GM12878 (cell line): ENCODE data around the gene BBS12. TPM values are rescaled to one million over a fixed set of nuclear protein-coding genes. Genes with fewer than 3 reads are reported as not detected.

Experiments used
- ATAC-seq: fragments of 200-7000 bp; cut with Tn5 transposase; 3 replicates; pipeline ENCODE4 v1.9.1; 2020; ENCODE audit warnings: mild to moderate bottlenecking, moderate library complexity
- BruUV-seq: library from RNA; stranded (reverse); fragments of 400-500 nt; replicated peaks from 2 replicates; lab custom pipeline; 2021; lab: Mats Ljungman, UMichigan
- CTCF ChIA-PET: fragments of 300-600 bp; sonication (Branson Sonifier 250); formaldehyde crosslinking; extraction: SDS; loops from one replicate; lab custom pipeline; 2021; ENCODE audit warnings: inconsistent platforms; lab: Yijun Ruan, JAX
- POLR2A ChIA-PET: fragments of 350-600 bp; formaldehyde crosslinking; extraction: SDS; loops from one replicate; lab custom pipeline; 2021; ENCODE audit warnings: inconsistent platforms; lab: Charles Lee
- RAD21 ChIA-PET: fragments of 300-600 bp; sonication (Branson Sonifier 250); formaldehyde crosslinking; loops from one replicate; lab custom pipeline; 2023; ENCODE audit warnings: antibody characterized with exemption; ENCODE audit not compliant: unreplicated experiment; lab: Charles Lee
- SMC1A ChIA-PET: fragments of 300-600 bp; sonication (Branson Sonifier 250); formaldehyde crosslinking; loops from one replicate; lab custom pipeline; 2023; ENCODE audit not compliant: unreplicated experiment, uncharacterized antibody; lab: Charles Lee
- DNase-seq: peaks from one replicate; pipeline ENCODE4 v3.0.0-alpha.2; 2011; ENCODE audit warnings: low read depth, low spot score
- FAIRE-seq: peaks from 3 replicates; lab custom pipeline; 2011; peaks lifted over from hg19 to GRCh38; lab: Jason Lieb, UNC
- H2AFZ ChIP-seq: 2 replicates; pipeline ENCODE4 v1.6.0; 2011; ENCODE audit warnings: low read depth, low read length, control low read depth; ENCODE audit not compliant: control insufficient read depth
- H3K27ac ChIP-seq: 2 replicates; pipeline ENCODE4 v1.5.1; 2011; ENCODE audit warnings: control low read depth; ENCODE audit not compliant: control insufficient read depth, insufficient read depth
- H3K27me3 ChIP-seq, 2 experiments: replicated peaks in 1 of 2; 2 replicates each; pipeline versions ENCODE4 v1.6.0 to v1.6.1; 2011; ENCODE audit warnings: low read length in 1 of 2; ENCODE audit not compliant: control insufficient read depth in 2 of 2, insufficient read depth in 2 of 2
- H3K36me3 ChIP-seq, 2 experiments: 2 replicates each; pipeline ENCODE4 v1.5.1; 2011; ENCODE audit warnings: low read length in 1 of 2; ENCODE audit not compliant: control insufficient read depth in 2 of 2, insufficient read depth in 2 of 2
- H3K4me1 ChIP-seq: 2 replicates; pipeline ENCODE4 v1.6.1; 2011; ENCODE audit warnings: mild to moderate bottlenecking, low read length, moderate library complexity, mixed read lengths; ENCODE audit not compliant: control insufficient read depth, insufficient read depth
- H3K4me2 ChIP-seq: 2 replicates; pipeline ENCODE4 v1.6.0; 2011; ENCODE audit warnings: control low read depth; ENCODE audit not compliant: control insufficient read depth, insufficient read depth
- H3K4me3 ChIP-seq: fragments of 200-600 bp; sonication (generic); 2 replicates; pipeline ENCODE4 v1.5.1; 2016
- H3K79me2 ChIP-seq: 2 replicates; pipeline ENCODE4 v1.6.0; 2011; ENCODE audit warnings: low read length; ENCODE audit not compliant: control insufficient read depth, insufficient read depth
- H3K9ac ChIP-seq: 2 replicates; pipeline ENCODE4 v1.8.0; 2011; ENCODE audit warnings: low read length, control low read depth, mixed read lengths; ENCODE audit not compliant: control insufficient read depth, insufficient read depth
- H3K9me3 ChIP-seq: replicated peaks from 3 replicates; pipeline ENCODE4 v1.5.1; 2011; ENCODE audit warnings: mild to moderate bottlenecking, low read length; ENCODE audit not compliant: control insufficient read depth, insufficient read depth
- H4K20me1 ChIP-seq: 2 replicates; pipeline ENCODE4 v1.6.0; 2011; ENCODE audit not compliant: control insufficient read depth, insufficient read depth
- CREB1 ChIP-seq: IDR thresholded peaks from 2 replicates; pipeline ENCODE4 v1.6.1; 2012; ENCODE audit warnings: low read depth, mild to moderate bottlenecking, inconsistent platforms
- FOXM1 ChIP-seq: IDR thresholded peaks from 2 replicates; pipeline ENCODE4 v1.6.1; 2012; ENCODE audit warnings: low read depth, mild to moderate bottlenecking, inconsistent platforms, low read length, moderate library complexity
- IRF4 ChIP-seq: IDR thresholded peaks from 2 replicates; pipeline ENCODE4 v1.6.1; 2011; ENCODE audit warnings: low read depth, low read length
- JUND ChIP-seq: IDR thresholded peaks from 2 replicates; pipeline ENCODE4 v1.6.1; 2012; ENCODE audit warnings: low read depth, mild to moderate bottlenecking, low read length, improper control_type of control experiment, moderate library complexity
- MXI1 ChIP-seq: fragments of 150-350 bp; IDR thresholded peaks from 2 replicates; pipeline ENCODE4 v1.6.1; 2011; ENCODE audit warnings: low read depth, mild to moderate bottlenecking, inconsistent platforms, low read length, improper control_type of control experiment
- RAD51 ChIP-seq: fragments of 450-650 bp; IDR thresholded peaks from 2 replicates; pipeline ENCODE4 v1.6.1; 2016; ENCODE audit warnings: moderate library complexity, mild to moderate bottlenecking, inconsistent platforms
- TAF1 ChIP-seq: IDR thresholded peaks from 2 replicates; pipeline ENCODE4 v1.6.1; 2011; ENCODE audit warnings: mild to moderate bottlenecking, low read depth, low read length, borderline replicate concordance
- ZNF384 ChIP-seq: IDR thresholded peaks from 2 replicates; pipeline ENCODE4 v1.6.1; 2012; ENCODE audit warnings: low read depth, mild to moderate bottlenecking, low read length, improper control_type of control experiment, borderline replicate concordance
- WGBS: methylation state at CpG from one replicate; pipeline ENCODE4 v1.1.6; 2016; ENCODE audit warnings: low lambda C conversion rate; ENCODE audit not compliant: insufficient replicate concordance, insufficient coverage; ENCODE audit errors: missing lambda C conversion rate; 5-methylcytosine and 5-hydroxymethylcytosine counted together
- in situ Hi-C: fragments of 300-500 bp; cut with MboI; formaldehyde crosslinking; loops from 9 replicates; pipeline ENCODE4 v1.14.3; 2018; ENCODE audit warnings: mixed read lengths
- intact Hi-C: fragments of 100-400 bp; cut with micrococcal nuclease; formaldehyde crosslinking; loops from one replicate; pipeline ENCODE4 v1.14.2; 2022; ENCODE audit not compliant: unreplicated experiment
- polyA plus RNA-seq, 11 experiments: library from polyadenylated mRNA; depleted of rRNA in 4 of 11; unstranded in 6 of 11; stranded (reverse) in 5 of 11; fragments of >200 nt; fragmentation: Nextera tagmentation in 4 of 11; fragmentation: Illumina TruSeq in 1 of 11; extraction: Ambion mirVana in 4 of 11; extraction: Trizol in 1 of 11; gene quantifications; 1 replicate in 1 of 11; 2 replicates in 10 of 11; pipeline versions ENCODE4 v1.2.1 to v1.2.3, GENCODE V29; 2011 to 2016; ENCODE audit warnings: inconsistent platforms in 2 of 11, missing spikeins in 2 of 11, low read depth in 1 of 11
- total RNA-seq, 4 experiments: library from RNA; depleted of rRNA in 3 of 4; stranded (reverse); fragments of >200 nt in 3 of 4; fragmentation: Illumina TruSeq in 1 of 4; extraction: Trizol in 1 of 4; gene quantifications; 2 replicates each; pipeline versions ENCODE4 v1.2.1 to v1.2.3, GENCODE V29; 2013 to 2021
- TF ChIP-seq, protein P1 (sequence below): fragments of 450-650 bp; IDR thresholded peaks from 2 replicates; pipeline ENCODE4 v1.6.1; 2018; ENCODE audit warnings: borderline replicate concordance, mild to moderate bottlenecking; ENCODE audit not compliant: partially characterized antibody
- TF ChIP-seq, protein P2 (sequence below): IDR thresholded peaks from 2 replicates; pipeline ENCODE4 v1.6.1; 2012; ENCODE audit warnings: improper control_type of control experiment, low read depth, low read length; ENCODE audit not compliant: insufficient replicate concordance
- TF ChIP-seq, protein P3 (sequence below): IDR thresholded peaks from 2 replicates; pipeline ENCODE4 v1.6.1; 2012; ENCODE audit warnings: low read depth, low read length, improper control_type of control experiment
- TF ChIP-seq, protein P4 (sequence below): fragments of 450-650 bp; IDR thresholded peaks from 2 replicates; pipeline ENCODE4 v1.6.1; 2014; ENCODE audit warnings: mild to moderate bottlenecking
- TF ChIP-seq, protein P5 (sequence below): IDR thresholded peaks from 2 replicates; pipeline ENCODE4 v1.6.1; 2011; ENCODE audit warnings: borderline replicate concordance, low read depth, mild to moderate bottlenecking, moderate library complexity, low read length; ENCODE audit not compliant: insufficient read depth, poor library complexity, severe bottlenecking

The BBS12 gene
- total and polyA plus RNA-seq, 10 of the 15 experiments (the other 5 are each of a cell fraction or from before 2014, with no cell fraction given) = 0.15 to 0.63 (median 0.42) TPM

DNA sequence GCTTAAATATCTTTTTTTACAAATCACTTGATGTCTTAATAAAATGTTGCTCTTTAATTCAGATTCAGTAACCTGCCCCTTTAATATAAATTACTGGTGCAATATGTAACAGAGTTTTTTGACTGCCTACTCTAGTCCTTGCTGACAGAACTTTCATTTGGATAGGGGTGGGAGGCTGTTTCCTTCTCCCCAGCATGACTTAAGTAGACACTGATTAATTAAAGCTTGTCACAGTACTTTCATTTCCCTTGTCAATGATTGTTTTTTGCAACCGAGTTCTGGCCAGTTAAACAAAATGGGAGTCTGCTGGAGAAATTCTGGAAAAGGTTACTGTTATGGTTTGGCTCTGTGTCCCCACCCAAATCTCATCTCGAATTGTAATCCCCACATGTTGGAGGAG is 37.3 kb upstream of the BBS12 start:
- ATAC-seq (no peak), FAIRE-seq (no peak)

More for the DNA sequence above, 37.3 kb upstream of the BBS12 start:
- POLR2A ChIA-PET = interaction anchor here (0.5 kb wide), 1 partner anchor 38 kb away, joined by 5 read pairs; no protein-coding TSS in a partner anchor
- TF ChIP-seq, protein P1, sequence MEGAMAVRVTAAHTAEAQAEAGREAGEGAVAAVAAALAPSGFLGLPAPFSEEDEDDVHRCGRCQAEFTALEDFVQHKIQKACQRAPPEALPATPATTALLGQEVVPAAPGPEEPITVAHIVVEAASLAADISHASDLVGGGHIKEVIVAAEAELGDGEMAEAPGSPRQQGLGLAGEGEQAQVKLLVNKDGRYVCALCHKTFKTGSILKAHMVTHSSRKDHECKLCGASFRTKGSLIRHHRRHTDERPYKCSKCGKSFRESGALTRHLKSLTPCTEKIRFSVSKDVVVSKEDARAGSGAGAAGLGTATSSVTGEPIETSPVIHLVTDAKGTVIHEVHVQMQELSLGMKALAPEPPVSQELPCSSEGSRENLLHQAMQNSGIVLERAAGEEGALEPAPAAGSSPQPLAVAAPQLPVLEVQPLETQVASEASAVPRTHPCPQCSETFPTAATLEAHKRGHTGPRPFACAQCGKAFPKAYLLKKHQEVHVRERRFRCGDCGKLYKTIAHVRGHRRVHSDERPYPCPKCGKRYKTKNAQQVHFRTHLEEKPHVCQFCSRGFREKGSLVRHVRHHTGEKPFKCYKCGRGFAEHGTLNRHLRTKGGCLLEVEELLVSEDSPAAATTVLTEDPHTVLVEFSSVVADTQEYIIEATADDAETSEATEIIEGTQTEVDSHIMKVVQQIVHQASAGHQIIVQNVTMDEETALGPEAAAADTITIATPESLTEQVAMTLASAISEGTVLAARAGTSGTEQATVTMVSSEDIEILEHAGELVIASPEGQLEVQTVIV = no peak
- no peak for TF ChIP-seq RAD51
- TF ChIP-seq, protein P2, sequence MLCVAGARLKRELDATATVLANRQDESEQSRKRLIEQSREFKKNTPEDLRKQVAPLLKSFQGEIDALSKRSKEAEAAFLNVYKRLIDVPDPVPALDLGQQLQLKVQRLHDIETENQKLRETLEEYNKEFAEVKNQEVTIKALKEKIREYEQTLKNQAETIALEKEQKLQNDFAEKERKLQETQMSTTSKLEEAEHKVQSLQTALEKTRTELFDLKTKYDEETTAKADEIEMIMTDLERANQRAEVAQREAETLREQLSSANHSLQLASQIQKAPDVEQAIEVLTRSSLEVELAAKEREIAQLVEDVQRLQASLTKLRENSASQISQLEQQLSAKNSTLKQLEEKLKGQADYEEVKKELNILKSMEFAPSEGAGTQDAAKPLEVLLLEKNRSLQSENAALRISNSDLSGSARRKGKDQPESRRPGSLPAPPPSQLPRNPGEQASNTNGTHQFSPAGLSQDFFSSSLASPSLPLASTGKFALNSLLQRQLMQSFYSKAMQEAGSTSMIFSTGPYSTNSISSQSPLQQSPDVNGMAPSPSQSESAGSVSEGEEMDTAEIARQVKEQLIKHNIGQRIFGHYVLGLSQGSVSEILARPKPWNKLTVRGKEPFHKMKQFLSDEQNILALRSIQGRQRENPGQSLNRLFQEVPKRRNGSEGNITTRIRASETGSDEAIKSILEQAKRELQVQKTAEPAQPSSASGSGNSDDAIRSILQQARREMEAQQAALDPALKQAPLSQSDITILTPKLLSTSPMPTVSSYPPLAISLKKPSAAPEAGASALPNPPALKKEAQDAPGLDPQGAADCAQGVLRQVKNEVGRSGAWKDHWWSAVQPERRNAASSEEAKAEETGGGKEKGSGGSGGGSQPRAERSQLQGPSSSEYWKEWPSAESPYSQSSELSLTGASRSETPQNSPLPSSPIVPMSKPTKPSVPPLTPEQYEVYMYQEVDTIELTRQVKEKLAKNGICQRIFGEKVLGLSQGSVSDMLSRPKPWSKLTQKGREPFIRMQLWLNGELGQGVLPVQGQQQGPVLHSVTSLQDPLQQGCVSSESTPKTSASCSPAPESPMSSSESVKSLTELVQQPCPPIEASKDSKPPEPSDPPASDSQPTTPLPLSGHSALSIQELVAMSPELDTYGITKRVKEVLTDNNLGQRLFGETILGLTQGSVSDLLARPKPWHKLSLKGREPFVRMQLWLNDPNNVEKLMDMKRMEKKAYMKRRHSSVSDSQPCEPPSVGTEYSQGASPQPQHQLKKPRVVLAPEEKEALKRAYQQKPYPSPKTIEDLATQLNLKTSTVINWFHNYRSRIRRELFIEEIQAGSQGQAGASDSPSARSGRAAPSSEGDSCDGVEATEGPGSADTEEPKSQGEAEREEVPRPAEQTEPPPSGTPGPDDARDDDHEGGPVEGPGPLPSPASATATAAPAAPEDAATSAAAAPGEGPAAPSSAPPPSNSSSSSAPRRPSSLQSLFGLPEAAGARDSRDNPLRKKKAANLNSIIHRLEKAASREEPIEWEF = no peak
- TF ChIP-seq JUND = no peak
- TF ChIP-seq, protein P3, sequence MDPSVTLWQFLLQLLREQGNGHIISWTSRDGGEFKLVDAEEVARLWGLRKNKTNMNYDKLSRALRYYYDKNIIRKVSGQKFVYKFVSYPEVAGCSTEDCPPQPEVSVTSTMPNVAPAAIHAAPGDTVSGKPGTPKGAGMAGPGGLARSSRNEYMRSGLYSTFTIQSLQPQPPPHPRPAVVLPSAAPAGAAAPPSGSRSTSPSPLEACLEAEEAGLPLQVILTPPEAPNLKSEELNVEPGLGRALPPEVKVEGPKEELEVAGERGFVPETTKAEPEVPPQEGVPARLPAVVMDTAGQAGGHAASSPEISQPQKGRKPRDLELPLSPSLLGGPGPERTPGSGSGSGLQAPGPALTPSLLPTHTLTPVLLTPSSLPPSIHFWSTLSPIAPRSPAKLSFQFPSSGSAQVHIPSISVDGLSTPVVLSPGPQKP = no peak
- no peak for TF ChIP-seq FOXM1
- no peak for TF ChIP-seq IRF4
- no peak for TF ChIP-seq TAF1
- TF ChIP-seq, protein P4, sequence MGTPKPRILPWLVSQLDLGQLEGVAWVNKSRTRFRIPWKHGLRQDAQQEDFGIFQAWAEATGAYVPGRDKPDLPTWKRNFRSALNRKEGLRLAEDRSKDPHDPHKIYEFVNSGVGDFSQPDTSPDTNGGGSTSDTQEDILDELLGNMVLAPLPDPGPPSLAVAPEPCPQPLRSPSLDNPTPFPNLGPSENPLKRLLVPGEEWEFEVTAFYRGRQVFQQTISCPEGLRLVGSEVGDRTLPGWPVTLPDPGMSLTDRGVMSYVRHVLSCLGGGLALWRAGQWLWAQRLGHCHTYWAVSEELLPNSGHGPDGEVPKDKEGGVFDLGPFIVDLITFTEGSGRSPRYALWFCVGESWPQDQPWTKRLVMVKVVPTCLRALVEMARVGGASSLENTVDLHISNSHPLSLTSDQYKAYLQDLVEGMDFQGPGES = no peak
- TF ChIP-seq, protein P5, sequence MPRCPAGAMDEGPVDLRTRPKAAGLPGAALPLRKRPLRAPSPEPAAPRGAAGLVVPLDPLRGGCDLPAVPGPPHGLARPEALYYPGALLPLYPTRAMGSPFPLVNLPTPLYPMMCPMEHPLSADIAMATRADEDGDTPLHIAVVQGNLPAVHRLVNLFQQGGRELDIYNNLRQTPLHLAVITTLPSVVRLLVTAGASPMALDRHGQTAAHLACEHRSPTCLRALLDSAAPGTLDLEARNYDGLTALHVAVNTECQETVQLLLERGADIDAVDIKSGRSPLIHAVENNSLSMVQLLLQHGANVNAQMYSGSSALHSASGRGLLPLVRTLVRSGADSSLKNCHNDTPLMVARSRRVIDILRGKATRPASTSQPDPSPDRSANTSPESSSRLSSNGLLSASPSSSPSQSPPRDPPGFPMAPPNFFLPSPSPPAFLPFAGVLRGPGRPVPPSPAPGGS = no peak
- no peak for TF ChIP-seq ZNF384
- TF ChIP-seq MXI1 = no peak
- no peak for TF ChIP-seq CREB1
- TF ChIP-seq, all 136 proteins: peak for 0
- no TSS peak for BruUV-seq
- Histone ChIP-seq H3K79me2 (no peaks in the 10 kb centered on the region), H4K20me1 (no peaks in the 10 kb centered on the region), H3K27ac (no peak overlapping the region), H3K9me3 (no peaks in the 10 kb centered on the region; the same call in 2 of the 3 replicates), H3K4me2 (no peak overlapping the region), H3K4me1 (no peaks in the 10 kb centered on the region), H3K27me3 (no peaks in the 10 kb centered on the region; a peak in 1 of 4 replicates), H2AFZ (no peak overlapping the region), H3K9ac (no peak overlapping the region), H3K36me3 (no peaks in the 10 kb centered on the region), H3K4me3 (no peak overlapping the region)
- 26% methylated on average over 2 of the region's 2 CpGs for WGBS
- intact Hi-C loops = no loop called here
- DNase-seq = no peak
- ChIA-PET RAD21 (no interaction called here), SMC1A (no interaction called here), CTCF (no interaction called here)
- in situ Hi-C loops = no loop called here
